ENCODE measurements around the gene RAB22A. TPM values are rescaled to one million over a fixed set of nuclear protein-coding genes. Genes with fewer than 3 reads are reported as not detected.

Gene RAB22A
- total RNA-seq, 1 donor from 2014 or later = 22.6 TPM

DNA sequence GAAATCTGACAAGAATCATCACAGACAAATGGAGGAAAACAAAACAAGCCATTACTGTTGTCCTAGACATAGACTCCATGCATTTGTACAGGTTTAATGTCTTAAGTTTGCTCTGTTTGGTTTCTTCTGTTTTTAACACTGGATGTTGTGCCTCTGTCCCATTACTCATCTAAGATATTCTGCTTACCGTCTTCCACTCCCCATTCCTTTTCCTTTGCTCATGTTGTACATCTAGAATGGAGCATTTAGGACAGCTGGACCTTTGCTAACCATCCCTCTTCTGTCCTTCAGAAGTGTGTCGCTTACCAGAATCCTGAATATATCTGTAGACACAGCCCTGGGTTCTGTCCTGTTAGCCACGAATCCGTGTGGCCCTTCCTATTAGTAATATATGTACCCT is 35.2 kb downstream of the RAB22A start:
- intact Hi-C loops (cut with DNase I) = no loop called here
- Histone ChIP-seq H3K4me1 (no peaks in the 10 kb centered on the region), H3K27ac (no peak overlapping the region), H3K9me3 (no peaks in the 10 kb centered on the region), H3K4me3 (no peak overlapping the region), H3K36me3 (peaks cover 35% of the 10 kb centered on the region), H3K27me3 (ENCODE audit: low read depth) (no peaks in the 10 kb centered on the region)
- ATAC-seq (no peak), DNase-seq (no peak)
- no peak for TF ChIP-seq CTCF (IDR thresholded peaks at IDR 0.05)

DNA sequence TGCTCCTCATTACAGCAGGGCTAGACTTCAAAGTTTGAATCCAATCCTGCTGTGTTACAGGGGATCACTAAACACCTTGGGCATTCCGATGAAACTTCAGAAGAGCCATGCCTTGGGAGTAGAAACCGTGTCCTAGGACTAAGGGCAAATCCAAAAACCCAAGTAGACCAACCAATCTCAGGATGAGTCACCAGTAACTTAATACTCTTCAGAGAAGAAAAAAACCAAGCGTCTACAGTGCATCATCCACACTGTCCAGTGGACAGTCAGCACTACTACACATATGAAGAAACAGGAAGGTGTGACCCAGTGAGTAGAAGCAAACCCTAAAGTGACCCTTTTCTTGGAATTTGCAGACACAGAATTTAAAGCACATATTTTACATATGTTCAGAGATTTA is 40.1 kb downstream of the RAB22A start:
- DNase-seq = no peak
- Histone ChIP-seq H3K27ac (no peak overlapping the region), H3K36me3 (peaks cover 49% of the 10 kb centered on the region), H3K4me1 (no peaks in the 10 kb centered on the region), H3K27me3 (ENCODE audit: low read depth) (no peaks in the 10 kb centered on the region), H3K9me3 (no peaks in the 10 kb centered on the region), H3K4me3 (no peak overlapping the region)
- intact Hi-C loops (cut with DNase I) = no loop called here
- TF ChIP-seq CTCF (IDR thresholded peaks at IDR 0.05) = no peak
- ATAC-seq = no peak

DNA sequence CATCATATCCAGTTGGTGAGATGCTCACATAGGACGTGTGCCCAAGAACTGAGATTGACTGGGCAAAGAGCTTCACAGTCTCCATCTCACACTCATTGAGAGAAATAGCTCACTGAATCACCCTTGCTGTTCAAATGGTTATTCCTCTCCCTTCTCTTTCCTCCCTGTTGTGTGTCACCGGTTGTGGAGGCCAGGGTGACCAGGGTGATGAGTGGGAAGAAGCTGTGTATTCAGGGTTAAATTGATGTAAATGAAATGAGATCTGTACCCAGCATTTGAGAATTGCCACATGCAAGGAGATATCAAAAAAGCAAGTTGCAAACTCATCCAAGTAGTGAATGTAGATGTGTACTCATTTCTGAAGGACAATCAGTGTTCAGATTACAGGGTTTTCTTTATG is 43.0 kb downstream of the RAB22A start:
- intact Hi-C loops (cut with DNase I) = no loop called here

GRCh38 chr20:58359441-58359840 is 49.9 kb downstream of the RAB22A start:
- no peak for TF ChIP-seq CTCF (IDR thresholded peaks at IDR 0.05)
- Histone ChIP-seq H3K4me3 (no peak overlapping the region), H3K36me3 (peaks cover 80% of the 10 kb centered on the region), H3K4me1 (no peaks in the 10 kb centered on the region), H3K9me3 (no peaks in the 10 kb centered on the region), H3K27me3 (ENCODE audit: low read depth) (no peaks in the 10 kb centered on the region), H3K27ac (no peak overlapping the region)
- intact Hi-C loops (cut with DNase I) = no loop called here
- ATAC-seq = no peak
- DNase-seq = no peak

More for the DNA sequence above, 43.0 kb downstream of the RAB22A start:
- Histone ChIP-seq H3K36me3 (peaks cover 53% of the 10 kb centered on the region), H3K9me3 (no peaks in the 10 kb centered on the region), H3K27me3 (ENCODE audit: low read depth) (no peaks in the 10 kb centered on the region), H3K4me3 (no peak overlapping the region), H3K4me1 (no peaks in the 10 kb centered on the region), H3K27ac (no peak overlapping the region)
- DNase-seq (no peak), ATAC-seq (no peak)
- no peak for TF ChIP-seq CTCF (IDR thresholded peaks at IDR 0.05)

GRCh38 chr20:58360936-58361335 is 51.4 kb downstream of the RAB22A start:
- H3K9me3 ChIP-seq = no peaks in the 10 kb centered on the region
- intact Hi-C loops (cut with DNase I) = no loop called here
- peaks cover 65% of the 10 kb centered on the region for H3K36me3 ChIP-seq
- no peak overlapping the region for H3K27ac ChIP-seq
- ATAC-seq (no peak), DNase-seq (no peak)
- H3K27me3 ChIP-seq (ENCODE audit: low read depth) = no peaks in the 10 kb centered on the region
- H3K4me1 ChIP-seq = no peaks in the 10 kb centered on the region
- no peak for TF ChIP-seq CTCF (IDR thresholded peaks at IDR 0.05)
- H3K4me3 ChIP-seq = no peak overlapping the region
